Endothelial cell of umbilical vein (primary cell): ENCODE measurements around the gene MARCHF9. TPM values are rescaled to one million over a fixed set of nuclear protein-coding genes. Genes with fewer than 3 reads are reported as not detected.

Experiments
- BruUV-seq: library from RNA; stranded (reverse); fragments of 400-500 nt; replicated peaks from 2 replicates; lab custom pipeline; 2021; lab: Mats Ljungman, UMichigan
- CTCF ChIA-PET: fragments of 300-600, 350-600 bp; sonication (Branson Sonifier 250); formaldehyde crosslinking; loops from one replicate; lab custom pipeline; 2021; ENCODE audit warnings: antibody characterized with exemption, inconsistent platforms; lab: Charles Lee
- POLR2A ChIA-PET: fragments of 300-600, 350-600 bp; sonication (Branson Sonifier 250); formaldehyde crosslinking; loops from one replicate; lab custom pipeline; 2021; ENCODE audit warnings: antibody characterized with exemption, inconsistent platforms; lab: Charles Lee
- DNase-seq: peaks from one replicate; pipeline ENCODE4 v3.0.0-alpha.2; 2011; ENCODE audit warnings: low read depth, low spot score
- FAIRE-seq: peaks from 2 replicates; lab custom pipeline; 2011; peaks lifted over from hg19 to GRCh38; lab: Jason Lieb, UNC
- H2AFZ ChIP-seq: 2 replicates; pipeline ENCODE4 v1.6.0; 2012; ENCODE audit warnings: low read depth, low read length, control low read depth, inconsistent platforms
- H3K27ac ChIP-seq: 2 replicates; pipeline ENCODE4 v1.5.1; 2011; ENCODE audit warnings: low read depth, mild to moderate bottlenecking, control low read depth, low read length, moderate library complexity; ENCODE audit not compliant: insufficient read depth
- H3K27me3 ChIP-seq, 2 experiments: 2 replicates each; pipeline versions ENCODE4 v1.6.0 to v1.6.1; 2011; ENCODE audit warnings: low read length in 2 of 2, mixed read lengths in 1 of 2; ENCODE audit not compliant: control insufficient read depth in 2 of 2, insufficient read depth in 2 of 2
- H3K36me3 ChIP-seq, 2 experiments: 2 replicates in 1 of 2; 3 replicates in 1 of 2; pipeline ENCODE4 v1.5.1; 2011; ENCODE audit warnings: low read length in 2 of 2, mild to moderate bottlenecking in 1 of 2, moderate library complexity in 1 of 2; ENCODE audit not compliant: control insufficient read depth in 2 of 2, insufficient read depth in 2 of 2; ENCODE audit errors: extremely low read depth in 1 of 2
- H3K4me1 ChIP-seq: 3 replicates; pipeline ENCODE4 v1.5.1; 2011; ENCODE audit warnings: mild to moderate bottlenecking, low read length; ENCODE audit not compliant: control insufficient read depth, insufficient read depth; ENCODE audit errors: extremely low read depth
- H3K4me2 ChIP-seq: 2 replicates; pipeline ENCODE4 v1.6.1; 2011; ENCODE audit warnings: low read length, control low read depth, mixed read lengths; ENCODE audit not compliant: insufficient read depth
- H3K4me3 ChIP-seq, 3 experiments: fragments of 200-600 bp in 1 of 3; sonication (generic), shearing (Covaris generic) in 1 of 3; replicated peaks in 1 of 3; 2 replicates each; pipeline ENCODE4 v1.5.1; 2011 to 2016; ENCODE audit warnings: control low read depth in 3 of 3, low read length in 3 of 3, mild to moderate bottlenecking in 2 of 3, inconsistent platforms in 1 of 3, low read depth in 1 of 3, moderate library complexity in 1 of 3; ENCODE audit not compliant: insufficient read depth in 1 of 3
- H3K79me2 ChIP-seq: 2 replicates; pipeline ENCODE4 v1.6.0; 2012; ENCODE audit warnings: low read length, inconsistent platforms; ENCODE audit not compliant: control insufficient read depth, insufficient read depth
- H3K9ac ChIP-seq: replicated peaks from 2 replicates; pipeline ENCODE3; 2011; ENCODE audit warnings: low read length, control low read depth; ENCODE audit not compliant: insufficient read depth; ENCODE audit errors: extremely low read depth
- H3K9me1 ChIP-seq: replicated peaks from 3 replicates; pipeline ENCODE4 v1.6.0; 2011; ENCODE audit warnings: mild to moderate bottlenecking, low read length; ENCODE audit not compliant: control insufficient read depth, insufficient read depth; ENCODE audit errors: extremely low read depth
- H3K9me3 ChIP-seq: replicated peaks from 2 replicates; pipeline ENCODE4 v1.5.1; 2012; ENCODE audit warnings: low read length, inconsistent platforms; ENCODE audit not compliant: control insufficient read depth, insufficient read depth
- H4K20me1 ChIP-seq: replicated peaks from 2 replicates; pipeline ENCODE3; 2011; ENCODE audit warnings: mild to moderate bottlenecking, low read length; ENCODE audit not compliant: control insufficient read depth, insufficient read depth; ENCODE audit errors: extremely low read depth
- EZH2 ChIP-seq: IDR thresholded peaks from 2 replicates; pipeline ENCODE4 v1.6.1; 2012; ENCODE audit warnings: borderline replicate concordance, low read depth, mild to moderate bottlenecking, moderate library complexity, low read length, inconsistent platforms; ENCODE audit not compliant: severe bottlenecking
- FOS ChIP-seq: IDR thresholded peaks from 2 replicates; pipeline ENCODE4 v1.6.1; 2011; ENCODE audit warnings: mild to moderate bottlenecking, low read length, moderate library complexity, borderline replicate concordance; ENCODE audit not compliant: insufficient read depth
- GATA2 ChIP-seq: IDR thresholded peaks from 2 replicates; pipeline ENCODE4 v1.7.0; 2011; ENCODE audit warnings: low read depth, mild to moderate bottlenecking, moderate library complexity, mixed read lengths, low read length; ENCODE audit not compliant: insufficient read length, insufficient read depth
- JUN ChIP-seq: IDR thresholded peaks from 2 replicates; pipeline ENCODE4 v1.6.1; 2011; ENCODE audit warnings: borderline replicate concordance, low read depth; ENCODE audit not compliant: insufficient read length, insufficient read depth
- MYC ChIP-seq: IDR thresholded peaks from one replicate; pipeline ENCODE4 v1.6.1; 2011; ENCODE audit warnings: mild to moderate bottlenecking, low read depth, low read length
- POLR2A ChIP-seq: IDR thresholded peaks from 2 replicates; pipeline ENCODE4 v1.6.1; 2012; ENCODE audit warnings: low read depth, mild to moderate bottlenecking, control low read depth, low read length
- POLR2AphosphoS5 ChIP-seq: IDR thresholded peaks from 2 replicates; pipeline ENCODE4 v1.6.1; 2012; ENCODE audit warnings: low read depth, mild to moderate bottlenecking, control low read depth, low read length, moderate library complexity; ENCODE audit not compliant: insufficient read depth
- dilution Hi-C: fragments of 300-500 bp; cut with MboI; formaldehyde crosslinking; loops from one replicate; pipeline ENCODE4 v1.15.0; 2019; ENCODE audit warnings: low sequenced_read_pairs; ENCODE audit not compliant: extremely low pct_ligation_motif_present
- intact Hi-C: fragments of 100-400 bp; cut with micrococcal nuclease; formaldehyde crosslinking; loops from one replicate; pipeline ENCODE4 v1.10.0; 2022
- polyA plus RNA-seq, 4 experiments: library from polyadenylated mRNA; depleted of rRNA in 3 of 4; stranded (reverse) in 3 of 4; unstranded in 1 of 4; fragments of >200 nt; gene quantifications; 2 replicates each; pipeline versions ENCODE4 v1.2.1 to v1.2.3, GENCODE V29; 2011 to 2012; ENCODE audit warnings: missing spikeins in 1 of 4
- total RNA-seq: library from RNA; stranded (reverse); gene quantifications from 2 replicates; pipeline ENCODE4 v1.2.3, GENCODE V29; 2021
- TF ChIP-seq, protein P1 (sequence below), 2 donors: IDR thresholded peaks; 1 replicate in 1 of 2; 2 replicates in 1 of 2; pipeline ENCODE4 v1.5.1; 2011; ENCODE audit warnings: low read length in 2 of 2, mild to moderate bottlenecking in 2 of 2, moderate library complexity in 2 of 2, control low read depth in 1 of 2, inconsistent platforms in 1 of 2, low read depth in 1 of 2; ENCODE audit not compliant: insufficient read depth in 1 of 2; ENCODE audit errors: extremely low read depth in 1 of 2
- TF ChIP-seq, protein P2 (sequence below): IDR thresholded peaks from 2 replicates; pipeline ENCODE4 v1.6.1; 2011; ENCODE audit not compliant: insufficient read depth, insufficient read length

MARCHF9 gene
- total and polyA plus RNA-seq, 2 donors (not counting 3 experiments of a cell fraction or from before 2014, with no cell fraction given): 4.6 to 4.8 TPM

DNA sequence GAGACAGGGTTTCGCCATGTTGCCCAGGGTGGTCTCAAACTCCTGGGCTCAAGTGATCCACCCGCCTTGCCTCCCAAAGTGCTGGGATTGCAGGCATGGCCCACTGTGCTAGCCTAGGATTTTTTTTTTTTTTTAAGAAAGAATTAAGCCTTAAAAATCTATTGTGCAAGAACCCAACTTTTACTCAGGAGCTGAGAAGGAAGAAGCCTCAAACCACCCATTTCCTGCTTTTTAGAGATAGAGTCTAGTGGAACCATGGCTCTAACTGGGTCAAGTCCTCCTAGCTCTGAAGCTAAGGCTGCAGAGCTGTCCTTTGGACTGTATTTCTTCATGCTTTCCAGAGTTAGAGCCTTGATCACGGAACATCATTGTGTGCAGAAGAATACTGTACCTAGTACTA lies 26.3 kb downstream of the MARCHF9 start:
- H3K9me3 ChIP-seq: no peaks in the 10 kb centered on the region
- H3K9ac ChIP-seq: no peak overlapping the region
- BruUV-seq: no TSS peak
- no peak overlapping the region for H3K4me3 ChIP-seq
- intact Hi-C loops (no loop called here), dilution Hi-C loops (no loop called here)
- DNase-seq (no peak), FAIRE-seq (no peak)
- no peaks in the 10 kb centered on the region for H3K9me1 ChIP-seq
- ChIA-PET POLR2A (no interaction called here), CTCF (interaction anchor here (0.9 to 3.2 kb wide), 6 partner anchors 9 to 115 kb away, joined by 3 to 15 read pairs (median 10); partner anchors contain the start of genes EEF1AKMT3 and METTL1)
- peaks cover 7% of the 10 kb centered on the region for H3K4me1 ChIP-seq
- TF ChIP-seq, protein P1, sequence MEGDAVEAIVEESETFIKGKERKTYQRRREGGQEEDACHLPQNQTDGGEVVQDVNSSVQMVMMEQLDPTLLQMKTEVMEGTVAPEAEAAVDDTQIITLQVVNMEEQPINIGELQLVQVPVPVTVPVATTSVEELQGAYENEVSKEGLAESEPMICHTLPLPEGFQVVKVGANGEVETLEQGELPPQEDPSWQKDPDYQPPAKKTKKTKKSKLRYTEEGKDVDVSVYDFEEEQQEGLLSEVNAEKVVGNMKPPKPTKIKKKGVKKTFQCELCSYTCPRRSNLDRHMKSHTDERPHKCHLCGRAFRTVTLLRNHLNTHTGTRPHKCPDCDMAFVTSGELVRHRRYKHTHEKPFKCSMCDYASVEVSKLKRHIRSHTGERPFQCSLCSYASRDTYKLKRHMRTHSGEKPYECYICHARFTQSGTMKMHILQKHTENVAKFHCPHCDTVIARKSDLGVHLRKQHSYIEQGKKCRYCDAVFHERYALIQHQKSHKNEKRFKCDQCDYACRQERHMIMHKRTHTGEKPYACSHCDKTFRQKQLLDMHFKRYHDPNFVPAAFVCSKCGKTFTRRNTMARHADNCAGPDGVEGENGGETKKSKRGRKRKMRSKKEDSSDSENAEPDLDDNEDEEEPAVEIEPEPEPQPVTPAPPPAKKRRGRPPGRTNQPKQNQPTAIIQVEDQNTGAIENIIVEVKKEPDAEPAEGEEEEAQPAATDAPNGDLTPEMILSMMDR (IDR thresholded peaks at IDR 0.05; ENCODE audit: extremely low read depth in 1 of 2, insufficient read depth in 1 of 2, low read depth in 1 of 2, low read length in 2 of 2): no peak
- TF ChIP-seq, protein P2, sequence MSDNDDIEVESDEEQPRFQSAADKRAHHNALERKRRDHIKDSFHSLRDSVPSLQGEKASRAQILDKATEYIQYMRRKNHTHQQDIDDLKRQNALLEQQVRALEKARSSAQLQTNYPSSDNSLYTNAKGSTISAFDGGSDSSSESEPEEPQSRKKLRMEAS: no peak
- TF ChIP-seq POLR2A: no peak
- no peak for TF ChIP-seq MYC
- TF ChIP-seq POLR2AphosphoS5: no peak
- TF ChIP-seq EZH2: no peak
- no peak for TF ChIP-seq GATA2
- TF ChIP-seq FOS: no peak
- TF ChIP-seq JUN: no peak
- no peak overlapping the region for H3K27ac ChIP-seq
- H4K20me1 ChIP-seq: no peaks in the 10 kb centered on the region
- H3K27me3 ChIP-seq: no peaks in the 10 kb centered on the region
- H3K36me3 ChIP-seq: peaks cover 2 to 7% of the 10 kb centered on the region in 2 experiments
- H3K79me2 ChIP-seq: peaks cover 14% of the 10 kb centered on the region
- H2AFZ ChIP-seq: no peak overlapping the region
- H3K4me2 ChIP-seq: no peak overlapping the region
